Keratinocyte (primary cell): ENCODE measurements around the gene NAA16.

Experiments used
- CTCF ChIP-seq, 3 experiments: IDR thresholded peaks in 1 of 3; conservative IDR thresholded peaks in 1 of 3; optimal IDR thresholded peaks in 1 of 3; 2 replicates in 2 of 3; 3 replicates in 1 of 3; pipeline versions ENCODE3 to v1.5.1; 2011; ENCODE audit warnings: low read length in 3 of 3, mild to moderate bottlenecking in 3 of 3, moderate library complexity in 2 of 3, control low read depth in 1 of 3, inconsistent platforms in 1 of 3; ENCODE audit not compliant: insufficient read depth in 2 of 3; ENCODE audit errors: extremely low read depth in 1 of 3
- EZH2 ChIP-seq: IDR thresholded peaks from one replicate; pipeline ENCODE4 v1.6.1; 2012; ENCODE audit warnings: inconsistent platforms, mild to moderate bottlenecking, low read length, moderate library complexity

- no peak for TF ChIP-seq EZH2
- no peak for TF ChIP-seq CTCF (optimal IDR thresholded peaks at IDR 0.05 in 1 of 3, IDR thresholded peaks at IDR 0.05 in 1 of 3, conservative IDR thresholded peaks at IDR 0.05 in 1 of 3; ENCODE audit: extremely low read depth in 1 of 3, insufficient read depth in 2 of 3, low read length in 3 of 3)
These were observed 102.8 kb downstream of the NAA16 start for GRCh38 chr13:41413872-41414271.
